ENCODE results near the gene ARHGAP15. TPM values are rescaled to one million over a fixed set of nuclear protein-coding genes. Genes with fewer than 3 reads are reported as not detected.

ARHGAP15 gene
- polyA plus RNA-seq, 1 donor, result 16.4 TPM

- H3K36me3 ChIP-seq (ENCODE audit: control insufficient read depth, insufficient read depth, low read length), result no peaks in the 10 kb centered on the region
- DNase-seq, result no peak
- WGBS (ENCODE audit: insufficient coverage, low lambda C conversion rate), result no CpG with 5 or more reads among the region's 3 CpGs
- H3K9me3 ChIP-seq (ENCODE audit: control insufficient read depth, low read depth, low read length), result no peaks in the 10 kb centered on the region
- H3K4me1 ChIP-seq (ENCODE audit: control insufficient read depth, insufficient read depth, low read length), result no peaks in the 10 kb centered on the region
- H3K4me3 ChIP-seq (ENCODE audit: low read length), result no peak overlapping the region
- H3K27ac ChIP-seq (ENCODE audit: low read length), result no peak overlapping the region
- H3K27me3 ChIP-seq (ENCODE audit: control insufficient read depth, insufficient read depth, low read length), result no peaks in the 10 kb centered on the region
Measured at GRCh38 chr2:143117225-143117624, 12.0 kb upstream of the ARHGAP15 start.

DNA sequence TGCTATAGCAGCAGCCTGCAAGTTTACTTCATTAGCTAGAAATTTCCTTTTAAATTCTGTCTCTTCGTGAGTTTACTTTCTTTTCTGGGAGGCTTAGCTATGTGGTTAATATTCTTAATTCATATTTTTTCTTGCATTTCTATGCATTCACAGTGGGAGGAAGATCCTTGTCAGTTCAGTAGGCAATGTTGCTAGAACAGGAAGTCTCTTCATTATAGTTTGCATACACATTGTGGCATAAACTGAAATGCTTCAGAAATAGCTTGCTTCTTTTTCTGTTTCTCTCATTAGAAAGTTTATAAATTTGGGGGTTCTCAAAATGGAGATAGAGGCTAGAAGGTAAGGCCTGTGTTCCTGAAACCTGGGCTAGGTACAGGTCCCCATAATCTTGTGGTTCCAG is 8.1 kb upstream of the ARHGAP15 start:
- no peaks in the 10 kb centered on the region for H3K4me1 ChIP-seq (ENCODE audit: control insufficient read depth, insufficient read depth, low read length)
- H3K27me3 ChIP-seq (ENCODE audit: control insufficient read depth, insufficient read depth, low read length), result no peaks in the 10 kb centered on the region
- 83% methylated on average over 1 of the region's 1 CpG for WGBS (ENCODE audit: insufficient coverage, low lambda C conversion rate)
- H3K36me3 ChIP-seq (ENCODE audit: control insufficient read depth, insufficient read depth, low read length), result no peaks in the 10 kb centered on the region
- DNase-seq, result no peak
- no peak overlapping the region for H3K27ac ChIP-seq (ENCODE audit: low read length)
- H3K9me3 ChIP-seq (ENCODE audit: control insufficient read depth, low read depth, low read length), result no peaks in the 10 kb centered on the region
- no peak overlapping the region for H3K4me3 ChIP-seq (ENCODE audit: low read length)

DNA sequence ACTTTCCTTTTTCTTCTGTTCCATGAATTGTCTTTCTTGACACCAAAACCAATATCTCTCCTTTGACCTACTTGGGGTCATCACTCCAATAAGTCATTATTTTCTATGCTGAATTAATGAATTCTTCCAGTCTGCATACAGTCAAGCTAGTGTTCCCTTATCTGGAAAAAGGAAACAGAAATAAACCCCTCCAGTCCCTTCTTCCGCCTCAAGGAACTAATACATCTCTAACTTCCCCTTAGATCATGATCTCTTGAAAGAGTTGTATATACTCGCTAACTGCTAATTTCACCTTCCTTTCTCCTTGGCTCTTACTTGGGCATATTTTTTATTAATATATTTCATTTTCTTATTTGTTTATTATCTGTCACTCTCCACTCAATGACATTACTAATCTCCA is 7.3 kb upstream of the ARHGAP15 start:
- H3K4me1 ChIP-seq (ENCODE audit: control insufficient read depth, insufficient read depth, low read length), result no peaks in the 10 kb centered on the region
- WGBS (ENCODE audit: insufficient coverage, low lambda C conversion rate), result 93% methylated on average over 2 of the region's 2 CpGs
- H3K4me3 ChIP-seq (ENCODE audit: low read length), result no peak overlapping the region
- H3K36me3 ChIP-seq (ENCODE audit: control insufficient read depth, insufficient read depth, low read length), result no peaks in the 10 kb centered on the region
- no peaks in the 10 kb centered on the region for H3K9me3 ChIP-seq (ENCODE audit: control insufficient read depth, low read depth, low read length)
- no peaks in the 10 kb centered on the region for H3K27me3 ChIP-seq (ENCODE audit: control insufficient read depth, insufficient read depth, low read length)
- no peak for DNase-seq
- no peak overlapping the region for H3K27ac ChIP-seq (ENCODE audit: low read length)

DNA sequence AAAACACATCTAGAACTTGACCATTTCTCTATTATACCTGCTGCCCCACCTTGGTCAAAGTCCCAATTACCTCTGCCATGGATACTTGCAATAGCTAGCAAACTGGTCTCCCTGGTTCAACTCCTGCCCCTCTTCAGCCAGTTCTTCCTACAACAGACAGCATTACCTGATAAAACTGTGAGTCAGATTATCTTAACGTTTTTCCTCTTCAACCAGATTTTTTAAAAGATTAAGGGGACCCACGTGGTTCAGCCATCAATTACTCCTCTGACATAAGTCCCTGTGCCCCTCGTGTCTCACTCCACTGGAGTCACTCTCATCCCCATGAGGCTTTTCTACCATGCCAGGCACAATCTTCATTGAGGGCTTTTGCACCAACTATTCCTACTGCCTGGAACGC is 5.3 kb upstream of the ARHGAP15 start:
- H3K4me1 ChIP-seq (ENCODE audit: control insufficient read depth, insufficient read depth, low read length), result no peaks in the 10 kb centered on the region
- 52% methylated on average over 3 of the region's 4 CpGs for WGBS (ENCODE audit: insufficient coverage, low lambda C conversion rate)
- H3K36me3 ChIP-seq (ENCODE audit: control insufficient read depth, insufficient read depth, low read length), result no peaks in the 10 kb centered on the region
- no peak overlapping the region for H3K27ac ChIP-seq (ENCODE audit: low read length)
- no peaks in the 10 kb centered on the region for H3K9me3 ChIP-seq (ENCODE audit: control insufficient read depth, low read depth, low read length)
- H3K4me3 ChIP-seq (ENCODE audit: low read length), result no peak overlapping the region
- no peaks in the 10 kb centered on the region for H3K27me3 ChIP-seq (ENCODE audit: control insufficient read depth, insufficient read depth, low read length)
- no peak for DNase-seq

- no peaks in the 10 kb centered on the region for H3K9me3 ChIP-seq (ENCODE audit: control insufficient read depth, low read depth, low read length)
- no CpG with 5 or more reads among the region's 2 CpGs for WGBS (ENCODE audit: insufficient coverage, low lambda C conversion rate)
- H3K27me3 ChIP-seq (ENCODE audit: control insufficient read depth, insufficient read depth, low read length), result no peaks in the 10 kb centered on the region
- no peak for DNase-seq
- H3K4me1 ChIP-seq (ENCODE audit: control insufficient read depth, insufficient read depth, low read length), result no peaks in the 10 kb centered on the region
- no peaks in the 10 kb centered on the region for H3K36me3 ChIP-seq (ENCODE audit: control insufficient read depth, insufficient read depth, low read length)
- no peak overlapping the region for H3K4me3 ChIP-seq (ENCODE audit: low read length)
- no peak overlapping the region for H3K27ac ChIP-seq (ENCODE audit: low read length)
Measured at GRCh38 chr2:143124445-143124844, 4.8 kb upstream of the ARHGAP15 start.

- DNase-seq, result no peak
- Histone ChIP-seq H3K27ac (ENCODE audit: low read length) (no peak overlapping the region), H3K4me1 (ENCODE audit: control insufficient read depth, insufficient read depth, low read length) (no peaks in the 10 kb centered on the region), H3K9me3 (ENCODE audit: control insufficient read depth, low read depth, low read length) (no peaks in the 10 kb centered on the region), H3K27me3 (ENCODE audit: control insufficient read depth, insufficient read depth, low read length) (no peaks in the 10 kb centered on the region), H3K4me3 (ENCODE audit: low read length) (no peak overlapping the region), H3K36me3 (ENCODE audit: control insufficient read depth, insufficient read depth, low read length) (no peaks in the 10 kb centered on the region)
- no CpG with 5 or more reads among the region's 2 CpGs for WGBS (ENCODE audit: insufficient coverage, low lambda C conversion rate)
Measured at GRCh38 chr2:143125717-143126116, 3.5 kb upstream of the ARHGAP15 start.

- no peaks in the 10 kb centered on the region for H3K9me3 ChIP-seq (ENCODE audit: control insufficient read depth, low read depth, low read length)
- WGBS (ENCODE audit: insufficient coverage, low lambda C conversion rate), result no CpG with 5 or more reads among the region's 2 CpGs
Measured at GRCh38 chr2:143132355-143132754, 3.1 kb downstream of the ARHGAP15 start.

GRCh38 chr2:143133783-143134182 is 4.6 kb downstream of the ARHGAP15 start:
- H3K4me1 ChIP-seq (ENCODE audit: control insufficient read depth, insufficient read depth, low read length), result no peaks in the 10 kb centered on the region
- no peaks in the 10 kb centered on the region for H3K9me3 ChIP-seq (ENCODE audit: control insufficient read depth, low read depth, low read length)
- 100% methylated on average over 1 of the region's 2 CpGs for WGBS (ENCODE audit: insufficient coverage, low lambda C conversion rate)
- H3K36me3 ChIP-seq (ENCODE audit: control insufficient read depth, insufficient read depth, low read length), result no peaks in the 10 kb centered on the region
- no peak overlapping the region for H3K4me3 ChIP-seq (ENCODE audit: low read length)
- no peak for DNase-seq
- no peaks in the 10 kb centered on the region for H3K27me3 ChIP-seq (ENCODE audit: control insufficient read depth, insufficient read depth, low read length)
- no peak overlapping the region for H3K27ac ChIP-seq (ENCODE audit: low read length)

More at GRCh38 chr2:143132355-143132754, 3.1 kb downstream of the ARHGAP15 start:
- H3K36me3 ChIP-seq (ENCODE audit: control insufficient read depth, insufficient read depth, low read length), result no peaks in the 10 kb centered on the region
- no peaks in the 10 kb centered on the region for H3K4me1 ChIP-seq (ENCODE audit: control insufficient read depth, insufficient read depth, low read length)
- no peak overlapping the region for H3K4me3 ChIP-seq (ENCODE audit: low read length)
- no peak for DNase-seq
- H3K27me3 ChIP-seq (ENCODE audit: control insufficient read depth, insufficient read depth, low read length), result no peaks in the 10 kb centered on the region
- no peak overlapping the region for H3K27ac ChIP-seq (ENCODE audit: low read length)

DNA sequence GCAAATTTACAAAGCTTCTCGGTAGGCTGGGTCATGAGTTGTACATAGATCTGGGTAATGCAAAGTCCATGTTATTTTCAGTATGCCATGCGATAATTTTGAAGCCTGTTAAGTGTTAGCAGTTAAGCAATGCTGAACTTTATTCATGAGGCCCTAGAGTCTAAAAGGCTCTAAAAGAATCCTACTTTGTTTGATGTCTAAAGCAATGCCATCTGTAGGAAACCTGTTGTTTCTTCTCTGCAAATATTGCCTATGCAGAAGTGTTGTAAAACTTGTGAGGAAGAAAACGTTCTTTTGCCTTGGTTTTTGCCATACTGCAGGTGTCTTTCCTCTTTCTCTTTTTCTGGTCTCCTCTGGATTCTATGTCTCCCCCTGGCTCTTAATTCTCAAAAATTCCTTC is 9.1 kb downstream of the ARHGAP15 start:
- H3K4me1 ChIP-seq (ENCODE audit: control insufficient read depth, insufficient read depth, low read length), result no peaks in the 10 kb centered on the region
- no peaks in the 10 kb centered on the region for H3K36me3 ChIP-seq (ENCODE audit: control insufficient read depth, insufficient read depth, low read length)
- no peak overlapping the region for H3K4me3 ChIP-seq (ENCODE audit: low read length)
- no peaks in the 10 kb centered on the region for H3K9me3 ChIP-seq (ENCODE audit: control insufficient read depth, low read depth, low read length)
- WGBS (ENCODE audit: insufficient coverage, low lambda C conversion rate), result no CpG with 5 or more reads among the region's 3 CpGs
- H3K27ac ChIP-seq (ENCODE audit: low read length), result no peak overlapping the region
- no peak for DNase-seq
- H3K27me3 ChIP-seq (ENCODE audit: control insufficient read depth, insufficient read depth, low read length), result no peaks in the 10 kb centered on the region

DNA sequence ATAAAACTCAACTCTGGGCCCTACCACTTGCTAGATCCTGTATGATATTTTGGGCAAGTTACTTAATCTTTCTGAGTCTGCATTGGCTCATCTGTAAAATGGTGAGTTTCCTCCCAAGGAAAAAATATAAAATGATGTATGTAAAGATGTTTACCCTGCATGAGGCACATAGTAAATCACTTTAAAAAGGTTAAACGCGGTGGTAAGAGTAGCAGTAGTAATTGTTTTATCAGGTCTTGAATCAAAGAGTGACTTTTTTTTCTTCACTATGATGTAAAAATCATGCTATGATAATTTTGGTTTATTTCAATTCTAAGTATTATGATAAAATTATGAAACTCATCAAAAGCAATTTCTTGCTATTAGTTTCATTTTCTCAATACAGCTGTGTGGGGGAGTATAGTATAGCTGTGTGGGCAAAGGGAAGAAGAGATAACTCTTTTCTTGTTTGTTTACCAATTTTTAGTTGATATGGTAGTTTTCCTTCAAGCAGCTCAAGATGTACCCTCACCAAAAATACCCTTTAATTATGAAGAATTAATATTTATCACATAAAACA is 10.7 kb downstream of the ARHGAP15 start:
- Histone ChIP-seq H3K27me3 (ENCODE audit: control insufficient read depth, insufficient read depth, low read length) (no peaks in the 10 kb centered on the region), H3K4me1 (ENCODE audit: control insufficient read depth, insufficient read depth, low read length) (no peaks in the 10 kb centered on the region), H3K27ac (ENCODE audit: low read length) (no peak overlapping the region), H3K4me3 (ENCODE audit: low read length) (no peak overlapping the region), H3K36me3 (ENCODE audit: control insufficient read depth, insufficient read depth, low read length) (no peaks in the 10 kb centered on the region), H3K9me3 (ENCODE audit: control insufficient read depth, low read depth, low read length) (no peaks in the 10 kb centered on the region)
- DNase-seq, result no peak
- WGBS (ENCODE audit: insufficient coverage, low lambda C conversion rate), result 100% methylated on average over 2 of the region's 2 CpGs

DNA sequence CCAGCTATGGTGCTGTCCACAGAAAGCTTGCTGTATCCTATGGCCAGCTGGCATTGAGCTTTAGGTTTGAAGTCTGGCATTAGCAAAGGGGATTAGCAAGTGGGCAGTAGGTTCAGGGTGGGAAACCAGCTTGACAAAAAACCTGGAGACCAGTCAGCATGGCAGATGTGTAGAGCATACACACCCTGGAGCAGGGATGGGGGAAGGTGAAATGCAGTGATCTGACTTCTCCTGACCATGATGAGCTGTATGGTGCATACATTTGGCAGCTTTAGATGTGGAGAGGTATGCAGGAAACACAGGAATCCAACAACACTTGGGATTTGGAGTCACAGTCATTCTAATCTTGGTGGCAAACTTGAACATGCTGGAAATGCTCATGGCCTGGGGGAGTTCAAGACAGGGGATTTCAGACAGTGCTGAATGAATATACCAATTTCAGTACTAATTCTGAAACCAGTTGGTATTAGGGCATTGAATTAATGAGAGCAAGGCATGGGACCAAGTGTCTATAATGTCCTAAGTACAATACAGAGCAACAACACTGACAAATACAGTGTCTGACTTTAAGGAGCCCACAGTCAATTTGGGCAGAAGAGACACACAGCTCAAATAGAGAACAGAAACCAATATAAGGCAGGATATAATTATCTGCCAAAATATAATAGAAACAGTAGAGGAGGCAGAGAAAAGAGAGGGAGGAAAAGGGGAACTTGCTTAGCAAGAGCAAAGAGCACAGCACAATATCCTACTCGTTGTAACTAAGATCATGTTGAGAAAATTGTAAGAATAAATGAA is 11.8 kb downstream of the ARHGAP15 start:
- Histone ChIP-seq H3K27ac (ENCODE audit: low read length) (no peak overlapping the region), H3K9me3 (ENCODE audit: control insufficient read depth, low read depth, low read length) (no peaks in the 10 kb centered on the region), H3K36me3 (ENCODE audit: control insufficient read depth, insufficient read depth, low read length) (no peaks in the 10 kb centered on the region), H3K27me3 (ENCODE audit: control insufficient read depth, insufficient read depth, low read length) (no peaks in the 10 kb centered on the region), H3K4me3 (ENCODE audit: low read length) (no peak overlapping the region), H3K4me1 (ENCODE audit: control insufficient read depth, insufficient read depth, low read length) (no peaks in the 10 kb centered on the region)
- no peak for DNase-seq
- WGBS (ENCODE audit: insufficient coverage, low lambda C conversion rate), result 100% methylated on average over 1 of the region's 1 CpG

All from large intestine (tissue), 3 donors.